ENCODE measurements around the gene AHNAK. TPM values are rescaled to one million over a fixed set of nuclear protein-coding genes. Genes with fewer than 3 reads are reported as not detected.

AHNAK gene
- total RNA-seq, 2 experiments from 2014 or later = 0.21 to 0.28 TPM

- H2AFZ ChIP-seq (ENCODE audit: low read length) = no peak overlapping the region
- H3K4me2 ChIP-seq (ENCODE audit: low read length) = no peak overlapping the region
- H3K4me1 ChIP-seq (ENCODE audit: insufficient read depth, low read length, poor library complexity, severe bottlenecking) = no peaks in the 10 kb centered on the region
- no peaks in the 10 kb centered on the region for H3K9me3 ChIP-seq (ENCODE audit: low read length)
- TF ChIP-seq CTCF (conservative IDR thresholded peaks at IDR 0.05; ENCODE audit: low read length) = no peak
- TF ChIP-seq EZH2phosphoT487 (IDR thresholded peaks at IDR 0.05; ENCODE audit: borderline replicate concordance, low read depth, low read length) = no peak
- no TSS peak for BruUV-seq (replicated peaks)
- H3K27ac ChIP-seq (ENCODE audit: low read depth, low read length, poor library complexity, severe bottlenecking) = no peak overlapping the region
- H3K79me2 ChIP-seq (ENCODE audit: insufficient read depth, low read depth, low read length) = no peaks in the 10 kb centered on the region
- H3K4me3 ChIP-seq (ENCODE audit: low read depth, low read length, poor library complexity, severe bottlenecking) = no peak overlapping the region
- no peak for DNase-seq (ENCODE audit: low spot score)
- POLR2A ChIA-PET = interaction anchor here (0.6 to 0.7 kb wide), 2 partner anchors 10 to 685 kb away, joined by 3 read pairs; no protein-coding TSS in a partner anchor
- no peaks in the 10 kb centered on the region for H3K36me3 ChIP-seq (ENCODE audit: insufficient read depth, low read length)
- no peaks in the 10 kb centered on the region for H3K9me2 ChIP-seq (ENCODE audit: insufficient read depth, low read length)
- H4K20me1 ChIP-seq (ENCODE audit: insufficient read depth, low read length) = no peaks in the 10 kb centered on the region
- CTCF ChIA-PET (ENCODE audit: unreplicated experiment) = no interaction called here
- intact Hi-C loops (cut with micrococcal nuclease; ENCODE audit: unreplicated experiment) = no loop called here
These were observed 127.2 kb downstream of the AHNAK start for GRCh38 chr11:62419314-62419929.

GRCh38 chr11:62418733-62419132, 127.9 kb downstream of the AHNAK start, which contains the start of gene SCGB1A1:
Gene SCGB1A1, plus strand, starts transcription at chr11:62419033. Its CDS starts 63 bp downstream, at chr11:62419096.
- POLR2A ChIA-PET = no interaction called here
- Histone ChIP-seq H3K36me3 (ENCODE audit: insufficient read depth, low read length) (no peaks in the 10 kb centered on the region), H2AFZ (ENCODE audit: low read length) (no peak within 1 kb of the TSS), H3K79me2 (ENCODE audit: insufficient read depth, low read depth, low read length) (no peaks in the 10 kb centered on the region), H4K20me1 (ENCODE audit: insufficient read depth, low read length) (no peaks in the 10 kb centered on the region), H3K27ac (ENCODE audit: low read depth, low read length, poor library complexity, severe bottlenecking) (no peak within 1 kb of the TSS), H3K4me3 (ENCODE audit: low read depth, low read length, poor library complexity, severe bottlenecking) (no peak within 1 kb of the TSS), H3K4me1 (ENCODE audit: insufficient read depth, low read length, poor library complexity, severe bottlenecking) (no peaks in the 10 kb centered on the region), H3K4me2 (ENCODE audit: low read length) (no peak within 1 kb of the TSS), H3K9me2 (ENCODE audit: insufficient read depth, low read length) (no peaks in the 10 kb centered on the region), H3K9me3 (ENCODE audit: low read length) (no peaks in the 10 kb centered on the region)
- DNase-seq (ENCODE audit: low spot score) = no peak
- no TSS peak for BruUV-seq (replicated peaks)
- CTCF ChIA-PET (ENCODE audit: unreplicated experiment) = no interaction called here
- TF ChIP-seq EZH2phosphoT487 (IDR thresholded peaks at IDR 0.05; ENCODE audit: borderline replicate concordance, low read depth, low read length) (no peak), CTCF (conservative IDR thresholded peaks at IDR 0.05; ENCODE audit: low read length) (no peak)
- intact Hi-C loops (cut with micrococcal nuclease; ENCODE audit: unreplicated experiment) = no loop called here

GRCh38 chr11:62418136-62418535, 128.5 kb downstream of the AHNAK start:
- no peaks in the 10 kb centered on the region for H3K4me1 ChIP-seq (ENCODE audit: insufficient read depth, low read length, poor library complexity, severe bottlenecking)
- no peak overlapping the region for H3K27ac ChIP-seq (ENCODE audit: low read depth, low read length, poor library complexity, severe bottlenecking)
- ChIA-PET POLR2A (no interaction called here), CTCF (ENCODE audit: unreplicated experiment) (no interaction called here)
- no peaks in the 10 kb centered on the region for H3K9me3 ChIP-seq (ENCODE audit: low read length)
- no peak for TF ChIP-seq EZH2phosphoT487 (IDR thresholded peaks at IDR 0.05; ENCODE audit: borderline replicate concordance, low read depth, low read length)
- no peak for TF ChIP-seq CTCF (conservative IDR thresholded peaks at IDR 0.05; ENCODE audit: low read length)
- intact Hi-C loops (cut with micrococcal nuclease; ENCODE audit: unreplicated experiment) = no loop called here
- no peaks in the 10 kb centered on the region for H3K9me2 ChIP-seq (ENCODE audit: insufficient read depth, low read length)
- no peak overlapping the region for H3K4me3 ChIP-seq (ENCODE audit: low read depth, low read length, poor library complexity, severe bottlenecking)
- no peaks in the 10 kb centered on the region for H3K79me2 ChIP-seq (ENCODE audit: insufficient read depth, low read depth, low read length)
- no peak for DNase-seq (ENCODE audit: low spot score)
- H3K4me2 ChIP-seq (ENCODE audit: low read length) = no peak overlapping the region
- no peaks in the 10 kb centered on the region for H3K36me3 ChIP-seq (ENCODE audit: insufficient read depth, low read length)
- no peaks in the 10 kb centered on the region for H4K20me1 ChIP-seq (ENCODE audit: insufficient read depth, low read length)
- no TSS peak for BruUV-seq (replicated peaks)
- no peak overlapping the region for H2AFZ ChIP-seq (ENCODE audit: low read length)

Measured in OCI-LY7 (cell line).